ENCODE data around the gene NANOGP8. TPM values are rescaled to one million over a fixed set of nuclear protein-coding genes. Genes with fewer than 3 reads are reported as not detected.
A peak's percentile ranks its signal among the peaks of the same experiment; 100 is the strongest.
"Not testable (repeated sequence)": the region's sequence is repeated elsewhere in the genome, so short reads cannot be mapped to it uniquely, and the experiment has no call there.

NANOGP8 gene
- total RNA-seq, 1 donor from 2014 or later, result not detected

DNA sequence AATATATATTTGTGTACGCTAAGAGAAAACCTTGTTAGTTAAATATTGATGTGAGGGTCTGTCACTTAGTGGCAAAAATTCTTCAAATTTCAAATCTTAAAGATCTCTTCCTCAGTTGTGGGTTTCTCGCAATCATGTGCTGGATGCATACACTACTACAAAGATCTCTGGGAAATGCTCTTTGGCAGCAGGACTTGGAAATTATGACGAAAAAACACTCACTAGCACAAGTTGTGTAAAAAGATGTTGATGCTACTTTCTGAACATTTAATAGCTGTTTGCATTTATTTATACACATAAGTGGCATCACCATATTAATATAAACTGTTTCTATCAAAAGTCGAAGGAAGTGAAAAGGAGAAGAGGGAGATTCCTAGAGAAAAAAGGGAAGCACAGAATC, 10.8 kb upstream of the NANOGP8 start:
- no peak for DNase-seq (ENCODE audit: extremely low read depth, low read depth, low spot score)

DNA sequence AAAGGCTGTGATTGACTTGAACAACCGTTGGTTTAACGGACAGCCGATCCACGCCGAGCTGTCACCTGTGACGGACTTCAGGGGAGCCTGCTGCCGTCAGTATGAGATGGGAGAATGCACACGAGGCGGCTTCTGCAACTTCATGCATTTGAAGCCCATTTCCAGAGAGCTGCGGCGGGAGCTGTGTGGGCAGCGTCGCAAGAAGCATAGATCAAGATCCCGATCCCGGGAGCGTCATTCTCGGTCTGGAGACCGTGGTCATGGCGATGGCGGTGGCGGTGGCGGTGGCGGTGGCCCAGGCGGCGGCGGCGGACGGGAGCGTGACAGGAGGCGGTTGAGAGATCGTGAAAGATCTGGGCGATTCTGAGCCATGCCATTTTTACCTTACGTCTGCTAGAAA, 7.8 kb upstream of the NANOGP8 start:
- no peak for DNase-seq (ENCODE audit: extremely low read depth, low read depth, low spot score)

DNA sequence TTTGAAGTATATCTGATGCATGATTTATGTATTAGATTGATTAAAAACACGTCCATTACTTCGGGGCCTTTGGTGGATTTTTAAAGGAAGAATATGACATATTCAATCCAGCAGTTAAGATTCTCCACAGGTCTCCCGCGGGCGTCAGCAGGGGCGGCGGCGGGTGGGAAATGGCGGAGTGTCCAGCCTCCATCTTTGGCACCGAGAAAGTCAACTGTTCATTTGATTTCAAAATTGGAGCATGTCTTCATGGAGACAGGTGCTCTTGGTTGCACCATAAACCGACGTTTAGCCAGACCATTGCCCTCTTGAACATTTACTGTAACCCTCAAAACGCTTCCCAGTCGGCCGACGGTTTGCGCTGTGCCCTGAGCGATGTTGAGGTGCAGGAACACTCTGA, 7.2 kb upstream of the NANOGP8 start:
- no peak for DNase-seq (ENCODE audit: extremely low read depth, low read depth, low spot score)

DNA sequence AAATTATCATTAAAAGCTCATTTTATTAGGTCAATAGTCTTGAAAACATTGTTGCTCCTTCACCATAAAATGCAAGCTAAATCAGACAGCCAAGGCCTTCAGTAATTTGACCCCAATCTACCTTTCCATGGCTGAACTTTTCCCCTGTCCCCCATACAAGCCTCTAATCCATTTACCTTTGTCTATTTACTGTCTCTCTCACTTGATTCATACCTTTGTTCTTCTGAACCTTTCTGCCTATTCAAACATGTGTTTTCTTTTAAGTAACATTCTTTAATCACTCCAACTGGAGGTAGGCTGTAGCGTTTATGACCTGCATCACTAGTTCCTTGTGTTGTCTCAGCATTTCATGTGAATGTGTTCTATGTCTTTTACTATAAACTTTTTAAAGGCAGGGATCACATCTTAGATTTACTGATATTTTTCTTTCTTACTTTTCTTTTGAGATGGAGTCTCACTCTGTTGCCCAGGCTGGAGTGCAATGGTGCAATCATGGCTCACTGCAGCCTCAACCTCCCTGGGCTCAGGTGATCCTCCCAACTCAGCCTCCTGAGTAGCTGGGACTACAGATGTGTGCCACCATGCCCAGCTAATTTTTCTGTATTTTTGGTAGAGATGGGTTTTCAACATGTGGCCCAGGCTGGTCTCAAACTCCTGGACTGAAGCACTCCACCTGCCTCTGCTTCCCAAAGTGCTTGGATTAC, 5.2 kb upstream of the NANOGP8 start:
- DNase-seq (ENCODE audit: extremely low read depth, low read depth, low spot score), result no peak

DNA sequence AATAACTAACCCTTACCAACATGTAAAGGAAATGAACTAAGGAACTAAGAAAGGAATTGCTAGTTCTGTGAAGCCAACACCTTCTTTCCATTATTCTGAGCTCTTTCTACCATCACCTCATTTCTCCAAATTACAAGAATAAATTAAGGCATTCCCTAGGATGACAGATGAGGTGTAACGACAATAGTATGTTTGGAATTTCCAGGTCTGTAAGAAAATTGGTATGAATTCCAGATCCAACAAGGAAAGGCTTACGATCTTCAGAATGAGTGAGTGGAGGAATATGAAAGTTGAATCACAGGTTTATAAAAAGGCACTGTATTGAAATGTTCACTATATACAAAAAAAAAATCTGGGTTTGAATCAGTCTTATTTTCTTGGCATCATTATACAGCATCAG, 4.5 kb upstream of the NANOGP8 start:
- DNase-seq (ENCODE audit: extremely low read depth, low read depth, low spot score), result no peak

DNA sequence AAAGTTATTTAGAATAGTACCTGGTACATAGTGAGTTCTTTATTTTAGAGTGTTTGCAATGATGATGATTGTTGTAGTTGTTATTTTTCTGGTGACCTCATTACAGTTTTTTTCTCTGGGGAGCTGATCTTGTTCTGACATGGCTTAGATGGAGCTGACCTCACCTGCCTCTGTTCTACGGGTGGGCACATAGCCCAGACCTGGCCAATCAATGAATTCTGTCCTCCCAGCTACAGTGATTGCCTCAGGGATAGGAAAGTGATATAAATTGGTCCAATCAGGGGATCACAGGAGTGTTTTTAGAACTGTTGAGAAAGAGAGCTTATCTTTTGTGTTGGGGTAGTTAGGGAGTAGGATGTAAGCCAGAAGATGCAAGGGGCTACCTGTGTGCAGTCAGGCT, 3.2 kb upstream of the NANOGP8 start:
- no peak for DNase-seq (ENCODE audit: extremely low read depth, low read depth, low spot score)

DNA sequence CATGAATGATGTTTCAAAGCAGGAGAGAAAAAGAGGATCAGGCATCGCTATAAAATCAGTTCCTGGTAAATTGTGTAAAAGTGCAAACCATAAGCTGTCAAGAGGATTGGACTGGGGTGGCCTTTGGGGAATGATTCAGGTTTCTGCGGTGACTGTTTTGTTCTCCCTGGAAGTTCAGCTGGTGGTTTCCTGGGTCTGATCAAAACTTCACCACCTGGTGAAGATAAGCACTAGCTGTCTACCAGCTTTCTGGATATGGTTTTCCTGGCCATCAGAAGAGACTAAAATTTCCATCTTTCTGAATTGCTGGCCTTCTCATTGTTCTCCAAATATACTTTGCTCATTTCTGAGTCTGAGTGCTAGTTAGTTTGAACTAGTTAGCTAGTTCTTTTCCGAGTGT, 2.7 kb upstream of the NANOGP8 start:
- no peak for DNase-seq (ENCODE audit: extremely low read depth, low read depth, low spot score)

DNA sequence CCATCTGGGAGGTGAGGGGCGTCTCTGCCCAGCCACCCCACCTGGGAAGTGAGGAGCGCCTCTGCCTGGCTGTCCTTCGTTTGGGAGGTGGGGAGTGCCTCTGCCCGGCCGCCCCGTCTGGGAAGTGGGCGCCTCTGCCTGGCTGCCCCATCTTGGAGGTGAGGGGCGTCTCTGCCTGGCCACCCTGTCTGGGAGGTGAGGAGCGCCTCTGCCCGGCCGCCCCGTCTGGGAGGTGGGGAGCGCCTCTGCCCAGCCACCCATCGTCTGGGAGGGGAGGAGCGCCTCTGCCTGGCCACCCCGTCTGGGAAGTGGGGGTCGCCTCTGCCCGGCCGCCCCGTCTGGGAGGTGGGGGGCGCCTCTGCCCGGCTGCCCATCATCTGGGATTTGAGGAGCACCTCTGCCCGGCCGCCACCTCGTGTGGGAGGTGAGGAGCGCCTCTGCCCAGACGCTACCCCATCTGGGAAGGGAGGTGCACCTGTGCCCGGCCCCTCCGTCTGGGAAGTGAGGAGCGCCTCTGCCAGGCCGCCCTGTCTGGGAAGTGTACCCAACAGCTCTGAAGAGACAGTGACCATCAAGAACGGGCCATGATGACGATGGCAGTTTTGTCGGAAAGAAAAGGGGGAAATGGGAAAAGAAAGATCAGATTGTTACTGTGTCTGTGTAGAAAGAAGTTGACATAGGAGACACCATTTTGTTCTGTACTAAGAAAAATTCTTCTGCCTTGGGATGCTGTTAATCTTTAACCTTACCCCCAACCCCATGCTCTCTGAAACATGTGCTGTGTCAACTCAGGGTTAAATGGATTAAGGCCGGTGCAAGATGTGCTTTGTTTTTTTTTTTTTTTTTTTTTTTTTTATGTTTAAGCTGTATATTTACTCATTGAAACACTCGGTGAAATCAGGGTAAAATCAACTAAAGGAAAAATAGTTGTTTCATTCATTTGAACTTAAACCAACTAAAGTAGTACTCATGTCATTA, 2.4 kb downstream of the NANOGP8 start:
- DNase-seq (ENCODE audit: extremely low read depth, low read depth, low spot score), result not testable (repeated sequence)

DNA sequence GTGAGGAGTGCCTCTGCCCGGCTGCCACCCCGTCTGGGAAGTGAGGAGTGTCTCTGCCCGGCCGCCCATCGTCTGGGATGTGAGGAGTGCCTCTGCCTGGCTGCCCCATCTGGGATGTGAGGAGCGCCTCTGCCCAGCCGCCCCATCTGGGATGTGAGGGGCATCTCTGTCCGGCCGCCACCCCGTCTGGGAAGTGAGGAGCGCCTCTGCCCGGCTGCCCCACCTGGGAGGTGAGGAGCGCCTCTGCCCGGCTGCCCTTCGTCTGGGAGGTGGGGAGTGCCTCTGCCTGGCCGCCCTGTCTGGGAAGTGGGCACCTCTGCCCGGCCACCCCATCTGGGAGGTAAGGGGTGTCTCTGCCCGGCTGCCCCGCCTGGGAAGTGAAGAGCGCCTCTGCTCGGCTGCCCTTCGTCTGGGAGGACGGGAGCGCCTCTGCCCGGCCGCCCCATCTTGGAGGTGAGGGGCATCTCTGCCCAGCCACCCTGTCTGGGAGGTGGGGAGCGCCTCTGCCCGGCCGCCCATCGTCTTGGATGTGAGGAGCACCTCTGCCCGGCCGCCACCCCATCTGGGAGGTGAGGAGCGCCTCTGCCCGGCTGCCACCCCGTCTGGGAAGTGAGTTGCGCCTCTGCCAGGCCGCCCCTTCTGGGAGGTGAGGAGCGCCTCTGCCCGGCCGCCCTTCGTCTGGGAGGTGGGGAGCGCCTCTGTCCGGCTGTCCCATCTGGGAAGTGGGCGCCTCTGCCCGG, 3.3 kb downstream of the NANOGP8 start:
- DNase-seq (ENCODE audit: extremely low read depth, low read depth, low spot score), result not testable (repeated sequence)

DNA sequence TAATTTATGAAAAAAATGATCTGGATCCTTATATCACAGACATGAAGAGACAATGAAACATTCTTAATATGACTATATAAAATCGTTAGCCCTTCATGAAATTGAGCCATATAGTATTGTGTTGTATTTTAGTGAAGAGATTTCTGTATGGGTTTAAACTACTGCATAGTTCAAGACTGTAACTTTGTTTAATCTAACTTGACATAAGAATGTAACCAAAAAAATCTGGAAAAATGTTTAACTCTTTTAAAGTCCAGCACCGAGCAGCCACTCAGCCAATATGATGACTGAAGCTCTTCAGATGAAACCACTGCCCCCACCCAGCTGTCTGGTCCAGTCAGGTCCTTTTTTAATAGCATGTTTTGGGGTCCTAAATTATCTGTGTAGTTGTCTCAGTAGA, 4.9 kb downstream of the NANOGP8 start:
- DNase-seq (ENCODE audit: extremely low read depth, low read depth, low spot score), result no peak

DNA sequence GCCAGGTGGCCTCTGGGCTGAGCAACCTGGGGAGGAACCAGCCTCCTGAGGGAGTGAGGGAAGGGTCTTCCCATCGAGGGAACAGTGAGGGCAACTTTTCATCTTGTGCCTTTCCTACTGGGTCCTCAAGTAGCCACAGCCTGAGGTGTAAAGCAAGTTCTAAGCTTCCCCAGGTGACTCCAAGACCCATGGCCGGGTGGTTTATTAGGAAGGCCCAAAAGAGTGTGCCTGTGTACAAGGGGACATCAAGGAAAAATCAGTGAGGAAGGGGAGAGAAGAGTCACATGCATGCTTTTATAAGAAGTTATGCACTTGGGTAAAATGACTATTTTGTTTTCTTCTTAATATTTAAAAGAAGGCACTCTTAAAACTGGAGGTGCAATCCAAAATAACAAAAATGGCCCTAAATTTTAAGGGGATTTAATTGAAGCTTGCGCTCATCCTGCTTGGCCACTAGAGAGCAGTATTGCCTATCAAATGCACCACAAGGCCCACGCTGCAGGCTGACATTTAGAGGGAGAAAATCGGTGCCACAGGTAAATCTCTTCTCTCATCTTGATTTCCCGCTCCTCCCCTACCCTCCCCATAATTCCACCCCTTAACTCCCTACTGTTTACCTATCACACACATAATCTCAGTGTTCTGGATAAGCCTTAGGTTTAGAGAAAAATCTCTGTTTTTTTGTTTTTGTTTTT, 6.7 kb downstream of the NANOGP8 start:
- DNase-seq (ENCODE audit: extremely low read depth, low read depth, low spot score), result peak; percentile 7

DNA sequence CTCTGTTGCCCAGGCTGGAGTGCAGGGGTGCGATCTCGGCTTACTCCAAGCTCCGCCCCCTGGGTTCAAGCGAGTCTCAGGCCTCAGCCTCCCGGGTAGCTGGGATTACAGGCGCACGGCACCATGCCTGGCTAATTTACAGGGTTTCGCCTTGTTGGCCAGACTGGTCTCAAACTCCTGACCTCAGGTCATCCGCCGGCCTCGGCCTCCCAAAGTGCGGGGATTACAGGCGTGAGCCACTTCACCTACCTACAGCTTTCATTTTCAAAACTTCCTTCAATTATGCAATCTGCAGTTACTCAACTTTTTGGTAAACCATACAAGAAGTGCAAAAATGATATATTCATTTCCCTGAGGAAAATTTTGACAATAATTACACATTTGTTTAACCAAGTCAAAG, 14.0 kb downstream of the NANOGP8 start:
- no peak for DNase-seq (ENCODE audit: extremely low read depth, low read depth, low spot score)

DNA sequence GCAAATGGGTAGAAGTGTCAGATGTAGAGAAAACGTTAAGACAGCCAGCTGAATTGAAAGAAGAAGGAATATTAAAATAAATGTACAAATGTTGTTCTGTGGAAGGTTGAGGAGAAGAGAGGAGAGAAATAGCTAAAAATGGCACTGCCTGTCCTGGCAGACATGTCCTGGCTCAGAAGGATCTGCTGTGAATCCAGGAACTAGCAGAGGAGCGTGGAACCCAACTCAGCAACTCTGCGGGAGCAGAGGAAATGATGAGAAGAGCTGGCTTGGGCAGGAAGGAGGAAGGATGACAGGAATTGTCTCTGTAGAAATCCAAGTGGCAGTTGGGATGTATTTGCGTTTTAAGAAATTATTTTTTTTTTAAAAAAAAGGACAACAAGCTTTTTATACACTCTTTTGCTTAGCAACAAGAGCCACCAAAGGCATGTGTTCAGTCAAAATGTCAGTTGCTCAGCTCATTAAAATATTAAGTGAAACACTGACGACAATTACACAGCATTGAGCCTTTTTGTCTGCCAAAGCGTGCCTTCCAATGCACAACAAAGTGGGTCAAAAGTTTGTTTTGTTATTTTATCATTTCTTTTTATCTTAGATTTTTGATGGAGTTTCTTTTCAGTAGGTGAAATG, 16.1 kb downstream of the NANOGP8 start:
- DNase-seq (ENCODE audit: extremely low read depth, low read depth, low spot score), result no peak

DNA sequence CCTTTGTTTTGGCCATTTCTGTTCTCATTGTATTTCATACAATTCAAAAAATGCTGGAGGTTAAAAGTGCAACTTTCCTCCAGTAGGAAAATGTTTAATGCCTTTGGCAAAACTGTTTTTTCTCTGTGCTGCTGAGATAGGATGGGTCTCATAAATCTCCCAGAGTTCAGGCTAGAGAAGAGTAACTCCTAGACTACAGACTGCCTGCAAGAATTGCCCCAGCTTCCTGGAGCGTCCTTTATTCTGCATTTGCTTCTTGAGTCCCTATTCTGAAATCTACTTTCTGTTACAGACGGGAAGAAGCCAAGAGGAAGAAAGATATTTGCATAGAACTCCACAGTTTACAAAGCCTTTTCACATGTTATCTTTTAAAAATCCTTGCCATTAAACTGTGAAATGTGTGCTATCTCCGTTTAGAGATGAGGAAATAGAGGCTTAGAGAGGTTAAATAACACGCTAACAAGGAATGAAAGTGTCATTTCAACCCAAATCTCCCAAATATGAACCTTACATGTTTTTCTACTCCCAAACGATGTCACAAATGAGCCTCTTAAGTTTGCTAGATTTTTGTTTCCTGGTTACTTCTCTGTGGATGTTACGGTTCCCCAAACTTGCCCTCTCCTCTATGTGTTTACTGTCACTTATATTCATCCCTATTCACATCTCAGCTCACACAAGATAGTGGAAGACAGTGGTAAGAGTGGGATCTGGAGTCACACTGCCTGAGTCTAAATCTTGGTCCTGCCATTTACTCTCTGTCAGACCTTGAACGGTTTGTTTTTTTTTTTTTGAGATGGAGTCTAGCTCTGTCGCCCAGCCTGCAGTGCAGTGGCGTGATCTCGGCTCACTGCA, 17.4 kb downstream of the NANOGP8 start:
- no peak for DNase-seq (ENCODE audit: extremely low read depth, low read depth, low spot score)

DNA sequence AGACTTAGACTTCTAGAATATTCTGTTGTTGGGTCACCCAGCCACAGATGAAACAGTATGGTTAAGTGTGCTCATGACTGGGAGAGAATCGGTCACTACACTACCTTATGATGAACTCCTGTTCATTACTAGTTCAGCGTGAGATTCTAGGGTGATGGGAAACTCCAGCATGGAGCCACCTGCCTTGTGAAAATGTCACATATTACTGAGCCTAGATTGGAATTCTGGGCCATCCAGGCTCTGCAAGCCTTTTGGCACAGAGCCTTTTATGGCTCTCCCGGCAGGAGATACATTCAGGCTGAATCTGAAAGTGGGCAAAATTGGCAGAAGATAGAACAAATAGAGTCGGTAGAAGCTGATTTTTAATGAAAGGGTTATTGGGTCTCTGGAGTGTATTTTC, 19.0 kb downstream of the NANOGP8 start:
- no peak for DNase-seq (ENCODE audit: extremely low read depth, low read depth, low spot score)

DNA sequence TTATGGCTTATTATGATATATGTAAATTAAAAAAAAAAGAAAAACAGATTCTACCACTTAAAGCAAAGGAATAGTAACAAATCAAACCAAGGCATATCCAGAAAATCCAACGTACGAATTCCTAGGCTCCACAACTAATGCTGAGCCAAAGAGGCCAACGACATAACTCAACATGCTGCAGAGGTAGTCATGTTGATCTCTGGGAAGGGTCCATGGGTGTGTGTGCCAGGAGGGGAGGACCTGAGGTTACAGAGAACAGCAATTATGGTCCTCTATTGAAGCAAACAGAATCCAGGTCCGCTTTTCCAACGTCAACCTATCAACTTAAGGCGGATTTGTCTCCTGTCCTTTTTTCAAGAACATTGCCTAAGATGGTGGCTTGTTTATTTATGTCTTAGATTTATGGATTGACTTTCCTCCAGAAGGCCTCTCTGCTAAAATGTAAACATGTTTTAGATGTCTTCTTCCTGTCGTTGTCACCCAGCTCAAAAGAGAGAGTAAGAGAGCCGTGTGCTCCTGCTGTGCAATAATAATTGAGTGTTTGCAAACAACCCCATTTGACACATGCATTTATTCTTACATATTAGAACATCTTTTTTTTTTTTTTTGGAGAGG, 20.4 kb downstream of the NANOGP8 start:
- DNase-seq (ENCODE audit: extremely low read depth, low read depth, low spot score), result no peak

DNA sequence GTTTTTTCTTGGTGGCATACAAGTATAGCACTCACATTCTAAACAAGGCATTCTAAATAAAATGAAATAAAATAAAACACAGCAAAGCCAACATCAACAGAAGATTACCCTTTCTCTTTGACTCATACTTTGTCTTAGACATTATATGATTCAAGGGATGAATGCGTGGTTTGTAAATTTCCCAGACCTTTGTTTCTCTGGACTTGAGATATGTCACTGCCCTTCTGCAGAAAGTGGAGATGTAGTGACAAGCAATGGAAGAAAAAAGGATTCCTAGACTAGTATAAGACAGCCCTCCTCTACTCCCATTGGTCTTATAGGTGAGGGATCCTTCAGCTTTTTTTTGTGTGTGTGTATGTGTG, 22.4 kb downstream of the NANOGP8 start:
- no peak for DNase-seq (ENCODE audit: extremely low read depth, low read depth, low spot score)

DNA sequence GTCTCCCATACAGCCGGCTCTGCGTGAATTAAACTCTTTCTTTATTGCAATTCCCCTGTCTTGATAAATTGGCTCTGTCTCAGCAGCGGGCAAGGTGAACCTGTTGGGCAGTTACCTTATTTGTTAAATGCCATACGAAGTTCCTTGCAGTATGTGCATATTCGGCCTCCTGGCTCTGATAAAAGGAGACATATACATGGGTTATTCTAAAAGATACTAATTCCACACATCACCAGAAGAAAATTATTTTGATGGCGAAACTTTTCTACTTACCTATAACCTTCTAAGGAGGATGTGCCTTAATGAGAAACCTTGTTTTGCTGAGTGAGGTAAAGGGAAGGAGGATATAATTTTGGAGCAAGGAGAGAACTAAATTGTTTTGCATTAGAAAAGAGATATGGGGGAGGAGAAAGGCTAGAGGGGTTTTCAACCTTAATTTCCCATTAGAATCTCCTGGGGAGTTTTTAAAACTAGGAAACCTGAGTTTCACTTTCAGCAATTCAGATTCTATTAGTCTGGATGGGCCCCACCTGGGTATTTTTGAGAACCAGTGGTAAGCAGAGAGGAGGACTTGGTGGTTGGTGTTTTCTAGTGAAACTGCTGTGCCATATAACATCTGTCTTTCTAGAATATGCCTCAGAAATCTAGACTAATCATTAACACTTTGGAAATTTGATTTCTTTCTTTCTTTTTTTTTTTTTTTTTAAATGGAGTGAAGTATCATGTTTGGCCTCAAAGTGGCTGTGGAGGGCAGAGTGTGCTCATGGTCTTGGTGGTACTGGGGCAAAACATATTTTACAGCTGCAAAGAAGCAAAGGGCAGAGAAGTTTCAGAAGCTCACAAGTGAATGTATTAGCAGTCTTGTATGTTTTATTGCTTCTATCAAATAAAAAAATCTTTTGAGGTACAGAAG, 23.0 kb downstream of the NANOGP8 start:
- DNase-seq (ENCODE audit: extremely low read depth, low read depth, low spot score), result no peak
